ENCODE results near the gene CD44. TPM values are rescaled to one million over a fixed set of nuclear protein-coding genes. Genes with fewer than 3 reads are reported as not detected.
"Not testable (repeated sequence)": the region's sequence is repeated elsewhere in the genome, so short reads cannot be mapped to it uniquely, and the experiment has no call there.

Gene CD44
- total RNA-seq, 1 experiment from 2014 or later: 0.86 TPM

- H2AFZ ChIP-seq (ENCODE audit: low read length): no peak overlapping the region
- no peaks in the 10 kb centered on the region for H3K9me3 ChIP-seq (ENCODE audit: low read length)
- H3K79me2 ChIP-seq (ENCODE audit: low read length): no peaks in the 10 kb centered on the region
- no peaks in the 10 kb centered on the region for H4K20me1 ChIP-seq (ENCODE audit: insufficient read depth, low read depth, low read length)
- no peaks in the 10 kb centered on the region for H3K4me1 ChIP-seq (ENCODE audit: low read length)
- H3K4me3 ChIP-seq (ENCODE audit: low read length): no peak overlapping the region
- no peak overlapping the region for H3K9ac ChIP-seq (ENCODE audit: low read length)
- H3K9me2 ChIP-seq (replicated peaks; ENCODE audit: insufficient read depth, low read length): no peaks in the 10 kb centered on the region
- no peak overlapping the region for H3K27ac ChIP-seq (ENCODE audit: low read length)
- no peak overlapping the region for H3K4me2 ChIP-seq (ENCODE audit: low read depth, low read length, poor library complexity, severe bottlenecking)
- DNase-seq: no peak
- H3K27me3 ChIP-seq (ENCODE audit: low read length): no peaks in the 10 kb centered on the region
- no peaks in the 10 kb centered on the region for H3K36me3 ChIP-seq (ENCODE audit: insufficient read depth, low read length)
Measured at GRCh38 chr11:35215945-35216344, 77.0 kb downstream of the CD44 start.

- H2AFZ ChIP-seq (ENCODE audit: low read length): no peak overlapping the region
- DNase-seq: no peak
- H3K4me1 ChIP-seq (ENCODE audit: low read length): no peaks in the 10 kb centered on the region
- H3K9ac ChIP-seq (ENCODE audit: low read length): no peak overlapping the region
- H3K9me3 ChIP-seq (ENCODE audit: low read length): no peaks in the 10 kb centered on the region
- H4K20me1 ChIP-seq (ENCODE audit: insufficient read depth, low read depth, low read length): no peaks in the 10 kb centered on the region
- no peaks in the 10 kb centered on the region for H3K9me2 ChIP-seq (replicated peaks; ENCODE audit: insufficient read depth, low read length)
- no peaks in the 10 kb centered on the region for H3K79me2 ChIP-seq (ENCODE audit: low read length)
- no peak overlapping the region for H3K27ac ChIP-seq (ENCODE audit: low read length)
- H3K4me2 ChIP-seq (ENCODE audit: low read depth, low read length, poor library complexity, severe bottlenecking): no peak overlapping the region
- H3K27me3 ChIP-seq (ENCODE audit: low read length): no peaks in the 10 kb centered on the region
- H3K36me3 ChIP-seq (ENCODE audit: insufficient read depth, low read length): no peaks in the 10 kb centered on the region
- no peak overlapping the region for H3K4me3 ChIP-seq (ENCODE audit: low read length)
Measured at GRCh38 chr11:35216962-35217678, 78.1 kb downstream of the CD44 start.

DNA sequence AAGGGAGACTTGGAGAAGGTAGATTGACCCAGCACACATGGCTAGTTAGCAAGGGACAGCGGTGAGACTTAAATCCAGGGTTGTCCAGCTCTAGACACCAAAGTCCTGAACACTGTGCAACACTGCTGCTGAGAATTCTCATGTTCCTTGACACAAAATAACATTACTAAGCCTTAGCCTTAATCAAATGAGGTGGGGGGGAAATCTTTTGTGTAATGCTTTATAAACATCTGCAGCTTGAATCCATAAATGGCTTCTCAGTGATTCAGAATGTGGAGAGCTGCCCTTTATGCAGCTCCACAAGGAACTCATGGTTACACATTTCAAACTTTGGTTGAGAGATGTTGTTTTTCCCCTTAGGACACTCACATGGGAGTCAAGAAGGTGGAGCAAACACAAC, 80.0 kb downstream of the CD44 start:
- Histone ChIP-seq H3K9me3 (ENCODE audit: low read length) (no peaks in the 10 kb centered on the region), H3K79me2 (ENCODE audit: low read length) (no peaks in the 10 kb centered on the region), H3K27me3 (ENCODE audit: low read length) (no peaks in the 10 kb centered on the region), H2AFZ (ENCODE audit: low read length) (no peak overlapping the region), H3K9me2 (replicated peaks; ENCODE audit: insufficient read depth, low read length) (no peaks in the 10 kb centered on the region), H3K27ac (ENCODE audit: low read length) (no peak overlapping the region), H3K4me2 (ENCODE audit: low read depth, low read length, poor library complexity, severe bottlenecking) (no peak overlapping the region), H3K9ac (ENCODE audit: low read length) (no peak overlapping the region), H3K4me1 (ENCODE audit: low read length) (no peaks in the 10 kb centered on the region), H3K36me3 (ENCODE audit: insufficient read depth, low read length) (no peaks in the 10 kb centered on the region), H4K20me1 (ENCODE audit: insufficient read depth, low read depth, low read length) (0 out of 2 replicates have a peak, but pooled peaks cover 7% of the 10 kb centered on the region), H3K4me3 (ENCODE audit: low read length) (no peak overlapping the region)
- no peak for DNase-seq

- Histone ChIP-seq H3K9ac (ENCODE audit: low read length) (no peak overlapping the region), H4K20me1 (ENCODE audit: insufficient read depth, low read depth, low read length) (0 out of 2 replicates have a peak, but pooled peaks cover 7% of the 10 kb centered on the region), H3K27me3 (ENCODE audit: low read length) (no peaks in the 10 kb centered on the region), H2AFZ (ENCODE audit: low read length) (no peak overlapping the region), H3K9me3 (ENCODE audit: low read length) (no peaks in the 10 kb centered on the region), H3K79me2 (ENCODE audit: low read length) (no peaks in the 10 kb centered on the region), H3K4me3 (ENCODE audit: low read length) (no peak overlapping the region), H3K4me2 (ENCODE audit: low read depth, low read length, poor library complexity, severe bottlenecking) (no peak overlapping the region), H3K27ac (ENCODE audit: low read length) (no peak overlapping the region), H3K36me3 (ENCODE audit: insufficient read depth, low read length) (no peaks in the 10 kb centered on the region), H3K9me2 (replicated peaks; ENCODE audit: insufficient read depth, low read length) (no peaks in the 10 kb centered on the region), H3K4me1 (ENCODE audit: low read length) (no peaks in the 10 kb centered on the region)
- DNase-seq: no peak
Measured at GRCh38 chr11:35223371-35223796, 84.4 kb downstream of the CD44 start.

DNA sequence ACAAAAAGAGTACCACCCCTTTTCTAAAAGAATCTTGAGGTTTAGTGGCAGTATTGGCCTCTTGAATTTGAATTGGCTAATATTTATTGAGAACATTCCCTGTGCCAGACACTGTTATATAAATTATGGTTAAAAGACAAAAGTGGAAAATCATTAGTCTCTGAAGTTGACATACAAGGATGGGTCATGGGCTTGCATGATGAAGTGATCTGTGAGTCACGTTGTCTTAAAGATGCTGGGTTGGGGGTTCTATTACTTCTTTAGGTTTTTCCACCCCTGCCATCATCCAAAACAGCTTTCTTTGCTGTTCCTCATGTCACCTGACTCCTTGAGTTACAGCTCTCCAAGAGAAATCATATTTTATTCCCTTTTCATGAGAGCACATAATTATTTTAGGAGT, 85.0 kb downstream of the CD44 start:
- no peaks in the 10 kb centered on the region for H3K36me3 ChIP-seq (ENCODE audit: insufficient read depth, low read length)

GRCh38 chr11:35225946-35226520, 87.1 kb downstream of the CD44 start:
- Histone ChIP-seq H3K27me3 (ENCODE audit: low read length) (no peaks in the 10 kb centered on the region), H3K4me1 (ENCODE audit: low read length) (no peaks in the 10 kb centered on the region), H3K79me2 (ENCODE audit: low read length) (no peaks in the 10 kb centered on the region), H3K4me3 (ENCODE audit: low read length) (no peak overlapping the region), H3K27ac (ENCODE audit: low read length) (no peak overlapping the region), H3K36me3 (ENCODE audit: insufficient read depth, low read length) (no peaks in the 10 kb centered on the region), H3K9ac (ENCODE audit: low read length) (no peak overlapping the region), H3K9me3 (ENCODE audit: low read length) (no peaks in the 10 kb centered on the region), H2AFZ (ENCODE audit: low read length) (no peak overlapping the region), H3K9me2 (replicated peaks; ENCODE audit: insufficient read depth, low read length) (no peaks in the 10 kb centered on the region), H4K20me1 (ENCODE audit: insufficient read depth, low read depth, low read length) (0 out of 2 replicates have a peak, but pooled peaks cover 7% of the 10 kb centered on the region), H3K4me2 (ENCODE audit: low read depth, low read length, poor library complexity, severe bottlenecking) (no peak overlapping the region)
- DNase-seq: no peak

More for the DNA sequence above, 85.0 kb downstream of the CD44 start:
- Histone ChIP-seq H3K9me2 (replicated peaks; ENCODE audit: insufficient read depth, low read length) (no peaks in the 10 kb centered on the region), H3K79me2 (ENCODE audit: low read length) (no peaks in the 10 kb centered on the region), H3K9ac (ENCODE audit: low read length) (no peak overlapping the region), H3K9me3 (ENCODE audit: low read length) (no peaks in the 10 kb centered on the region), H2AFZ (ENCODE audit: low read length) (no peak overlapping the region), H3K4me1 (ENCODE audit: low read length) (no peaks in the 10 kb centered on the region), H3K27ac (ENCODE audit: low read length) (no peak overlapping the region), H3K27me3 (ENCODE audit: low read length) (no peaks in the 10 kb centered on the region), H3K4me3 (ENCODE audit: low read length) (no peak overlapping the region), H3K4me2 (ENCODE audit: low read depth, low read length, poor library complexity, severe bottlenecking) (no peak overlapping the region), H4K20me1 (ENCODE audit: insufficient read depth, low read depth, low read length) (0 out of 2 replicates have a peak, but pooled peaks cover 7% of the 10 kb centered on the region)
- no peak for DNase-seq

GRCh38 chr11:35226756-35227155, 87.8 kb downstream of the CD44 start:
- DNase-seq; H3K9me2 ChIP-seq (replicated peaks; ENCODE audit: insufficient read depth, low read length); H3K9me3 ChIP-seq (ENCODE audit: low read length); H3K4me2 ChIP-seq (ENCODE audit: low read depth, low read length, poor library complexity, severe bottlenecking); H3K9ac ChIP-seq (ENCODE audit: low read length); H3K4me3 ChIP-seq (ENCODE audit: low read length); H3K27me3 ChIP-seq (ENCODE audit: low read length); H3K4me1 ChIP-seq (ENCODE audit: low read length); H3K27ac ChIP-seq (ENCODE audit: low read length); H4K20me1 ChIP-seq (ENCODE audit: insufficient read depth, low read depth, low read length); H3K36me3 ChIP-seq (ENCODE audit: insufficient read depth, low read length); H3K79me2 ChIP-seq (ENCODE audit: low read length); H2AFZ ChIP-seq (ENCODE audit: low read length): not testable (repeated sequence)

DNA sequence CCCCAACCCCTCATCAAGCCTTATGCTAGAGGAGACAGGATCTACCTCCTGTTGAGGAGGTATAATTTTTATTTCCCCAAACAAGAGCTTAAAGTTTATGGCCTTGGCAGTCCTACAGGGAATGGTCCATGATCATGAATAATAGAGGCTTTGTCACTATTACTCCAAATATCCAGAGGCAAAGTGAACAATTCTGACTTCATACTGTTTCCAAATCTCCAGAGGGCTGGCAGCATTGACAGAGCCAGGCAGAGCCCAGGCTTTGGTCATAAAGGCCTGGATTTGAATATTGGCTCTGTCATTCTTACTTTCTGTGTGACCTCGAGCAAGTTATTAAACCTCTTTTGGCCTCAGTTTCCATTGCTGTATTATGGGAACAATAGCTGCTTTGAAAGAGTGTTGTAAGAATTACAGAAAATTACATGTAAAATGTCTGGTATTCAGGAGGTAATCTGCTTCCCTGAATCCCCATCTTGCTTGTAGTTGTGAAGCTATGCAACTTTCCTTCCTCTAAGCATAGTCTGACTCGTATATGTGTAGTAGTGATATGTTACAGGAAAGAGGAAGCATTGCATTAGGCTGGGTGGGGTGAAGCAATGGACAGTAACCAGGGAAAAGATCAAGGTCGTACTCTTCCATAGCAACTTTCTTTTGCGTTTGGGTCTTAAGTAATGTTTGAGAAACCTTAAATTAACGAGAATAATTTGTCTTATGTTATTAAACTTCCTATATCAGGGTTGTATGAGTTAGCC, 88.8 kb downstream of the CD44 start:
- no peak overlapping the region for H3K27ac ChIP-seq (ENCODE audit: low read length)
- H3K4me1 ChIP-seq (ENCODE audit: low read length): no peaks in the 10 kb centered on the region
- H3K9ac ChIP-seq (ENCODE audit: low read length): no peak overlapping the region
- H2AFZ ChIP-seq (ENCODE audit: low read length): no peak overlapping the region
- 0 out of 2 replicates have a peak, but pooled peaks cover 7% of the 10 kb centered on the region for H4K20me1 ChIP-seq (ENCODE audit: insufficient read depth, low read depth, low read length)
- no peaks in the 10 kb centered on the region for H3K36me3 ChIP-seq (ENCODE audit: insufficient read depth, low read length)
- no peak overlapping the region for H3K4me3 ChIP-seq (ENCODE audit: low read length)
- H3K79me2 ChIP-seq (ENCODE audit: low read length): no peaks in the 10 kb centered on the region
- H3K9me2 ChIP-seq (replicated peaks; ENCODE audit: insufficient read depth, low read length): no peaks in the 10 kb centered on the region
- no peak for DNase-seq
- H3K27me3 ChIP-seq (ENCODE audit: low read length): no peaks in the 10 kb centered on the region
- H3K9me3 ChIP-seq (ENCODE audit: low read length): no peaks in the 10 kb centered on the region
- H3K4me2 ChIP-seq (ENCODE audit: low read depth, low read length, poor library complexity, severe bottlenecking): no peak overlapping the region
